Sigmoid colon (tissue), 7 donors: ENCODE measurements around the gene RAI14. TPM values are rescaled to one million over a fixed set of nuclear protein-coding genes. Genes with fewer than 3 reads are reported as not detected.
A peak's percentile ranks its signal among the peaks of the same experiment; 100 is the strongest.

ENCODE experiments used
- DNase-seq: peaks from one replicate; pipeline ENCODE4 v3.0.0-alpha.2; 2019
- H3K27ac ChIP-seq, 4 donors: fragments of 200-600 bp; sonication (generic); one replicate each; pipeline ENCODE4 v1.5.1; 2016 to 2019; ENCODE audit warnings: mild to moderate bottlenecking in 1 of 4
- H3K27me3 ChIP-seq, 3 donors: fragments of 200-600 bp; sonication (generic); one replicate each; pipeline ENCODE4 v1.5.1; 2019; ENCODE audit warnings: mild to moderate bottlenecking in 1 of 3
- H3K36me3 ChIP-seq, 4 donors: fragments of 200-600 bp; sonication (generic); one replicate each; pipeline ENCODE4 v1.5.1; 2016 to 2019
- H3K4me1 ChIP-seq, 4 donors: fragments of 200-600 bp; sonication (generic); one replicate each; pipeline ENCODE4 v1.5.1; 2017 to 2019
- H3K4me3 ChIP-seq, 4 donors: fragments of 200-600 bp; sonication (generic); one replicate each; pipeline ENCODE4 v1.5.1; 2017 to 2019; ENCODE audit warnings: mild to moderate bottlenecking in 2 of 4, moderate library complexity in 1 of 4
- H3K9me3 ChIP-seq, 4 donors: fragments of 200-600 bp in 3 of 4; sonication (generic) in 3 of 4; one replicate each; pipeline versions ENCODE4 v1.5.1 to v1.6.1; 2013 to 2019
- CTCF ChIP-seq, 4 experiments: fragments of 450-650 bp in 3 of 4; fragments of 200-600 bp in 1 of 4; IDR thresholded peaks; one replicate each; pipeline ENCODE4 v1.5.1; 2016 to 2019; ENCODE audit warnings: antibody characterized with exemption in 4 of 4, mild to moderate bottlenecking in 3 of 4, moderate library complexity in 2 of 4
- EP300 ChIP-seq, 4 donors: sonication (generic); formaldehyde crosslinking; IDR thresholded peaks; one replicate each; pipeline ENCODE4 v1.6.1; 2017; ENCODE audit warnings: antibody characterized with exemption in 4 of 4
- POLR2A ChIP-seq, 2 donors: fragments of 450-650 bp; IDR thresholded peaks; one replicate each; pipeline ENCODE4 v1.6.1; 2016; ENCODE audit warnings: antibody characterized with exemption in 2 of 2, mild to moderate bottlenecking in 2 of 2, moderate library complexity in 2 of 2
- POLR2AphosphoS5 ChIP-seq, 4 donors: sonication (generic); formaldehyde crosslinking; IDR thresholded peaks; one replicate each; pipeline ENCODE4 v1.6.1; 2017; ENCODE audit warnings: antibody characterized with exemption in 4 of 4
- WGBS, 2 donors: extraction: QIAGEN DNeasy Blood & Tissue Kit; methylation state at CpG; one replicate each; pipeline ENCODE4 v1.1.7; 2013; 5-methylcytosine and 5-hydroxymethylcytosine counted together
- intact Hi-C: fragments of 100-400 bp; cut with DNase I; formaldehyde crosslinking; loops from one replicate; pipeline ENCODE4 v1.15.1; 2023
- polyA plus RNA-seq, 3 donors: library from polyadenylated mRNA; stranded (reverse); fragments of 200-250 nt; gene quantifications; one replicate each; pipeline ENCODE4 v1.2.3, GENCODE V29; 2013
- total RNA-seq, 4 donors: library from RNA; depleted of rRNA; stranded (reverse); fragments of >200 nt; gene quantifications; one replicate each; pipeline ENCODE4 v1.1.0, GENCODE V29; 2016
- donor health status: healthy with polysubstance abuse.
- donor health status: Bipolar disorder and iron deficiency.
- donor health status: healthy.

The RAI14 gene
- total and polyA plus RNA-seq, 7 donors: 6.7 to 89.5 (median 23.4) TPM

GRCh38 chr5:34676416-34676815 lies 20.3 kb downstream of the RAI14 start:
- H3K4me3 ChIP-seq: no peak overlapping the region
- no peaks in the 10 kb centered on the region for H3K9me3 ChIP-seq
- no peaks in the 10 kb centered on the region for H3K36me3 ChIP-seq
- H3K27me3 ChIP-seq: no peaks in the 10 kb centered on the region
- peaks cover 0 to 33% (median 26%) of the 10 kb centered on the region in 4 donors for H3K4me1 ChIP-seq
- DNase-seq: no peak
- WGBS, 2 donors: 88 to 89% methylated on average over 4 of the region's 4 CpGs
- peak overlapping the region in 2 of 4 donors; percentile 79 to 83 for H3K27ac ChIP-seq
- TF ChIP-seq EP300 (IDR thresholded peaks at IDR 0.05) (no peak), POLR2A (IDR thresholded peaks at IDR 0.05) (no peak), POLR2AphosphoS5 (IDR thresholded peaks at IDR 0.05) (no peak), CTCF (IDR thresholded peaks at IDR 0.05) (no peak)
- intact Hi-C loops: no loop called here

- TF ChIP-seq EP300 (IDR thresholded peaks at IDR 0.05): no peak
- TF ChIP-seq POLR2A (IDR thresholded peaks at IDR 0.05): no peak
- TF ChIP-seq CTCF (IDR thresholded peaks at IDR 0.05): no peak
- no peak for TF ChIP-seq POLR2AphosphoS5 (IDR thresholded peaks at IDR 0.05)
- intact Hi-C loops: no loop called here
- no peak overlapping the region for H3K4me3 ChIP-seq
- no peak for DNase-seq
- no peaks in the 10 kb centered on the region for H3K36me3 ChIP-seq
- H3K9me3 ChIP-seq: no peaks in the 10 kb centered on the region
- 93 to 96% methylated on average over 3 of the region's 3 CpGs for WGBS, 2 donors
- H3K4me1 ChIP-seq: peaks cover 0 to 35% (median 26%) of the 10 kb centered on the region in 4 donors
- H3K27me3 ChIP-seq: no peaks in the 10 kb centered on the region
- peak overlapping the region in 2 of 4 donors; percentile 79 to 83 for H3K27ac ChIP-seq
Observed at GRCh38 chr5:34677428-34677827, 21.3 kb downstream of the RAI14 start.

- intact Hi-C loops: no loop called here
- DNase-seq: no peak
- Histone ChIP-seq H3K9me3 (no peaks in the 10 kb centered on the region), H3K27me3 (no peaks in the 10 kb centered on the region), H3K36me3 (no peaks in the 10 kb centered on the region), H3K4me3 (no peak overlapping the region), H3K27ac (peak overlapping the region in 2 of 4 donors; percentile 22 to 33), H3K4me1 (peaks cover 0 to 46% (median 33%) of the 10 kb centered on the region in 4 donors)
- 35 to 62% methylated on average over 2 of the region's 2 CpGs for WGBS, 2 donors
- TF ChIP-seq POLR2A (IDR thresholded peaks at IDR 0.05): no peak
- no peak for TF ChIP-seq EP300 (IDR thresholded peaks at IDR 0.05)
- TF ChIP-seq POLR2AphosphoS5 (IDR thresholded peaks at IDR 0.05): no peak
- TF ChIP-seq CTCF (IDR thresholded peaks at IDR 0.05): no peak
Observed at GRCh38 chr5:34680896-34681295, 24.8 kb downstream of the RAI14 start.

- Histone ChIP-seq H3K4me1 (peaks cover 0 to 54% (median 43%) of the 10 kb centered on the region in 4 donors), H3K27ac (peak overlapping the region in 2 of 4 donors; percentile 73 to 81), H3K4me3 (no peak overlapping the region), H3K9me3 (no peaks in the 10 kb centered on the region), H3K27me3 (no peaks in the 10 kb centered on the region), H3K36me3 (no peaks in the 10 kb centered on the region)
- DNase-seq: no peak
- WGBS, 2 donors: 63 to 70% methylated on average over 8 of the region's 8 CpGs
- TF ChIP-seq POLR2A (IDR thresholded peaks at IDR 0.05) (no peak), POLR2AphosphoS5 (IDR thresholded peaks at IDR 0.05) (peak in 1 of 4 donors; percentile 10)
- intact Hi-C loops: no loop called here
Observed at GRCh38 chr5:34682926-34683623, 26.9 kb downstream of the RAI14 start.

- no peak for DNase-seq
- intact Hi-C loops: no loop called here
Observed at GRCh38 chr5:34684281-34684979, 28.3 kb downstream of the RAI14 start.

More at GRCh38 chr5:34684281-34684979, 28.3 kb downstream of the RAI14 start:
- Histone ChIP-seq H3K36me3 (no peaks in the 10 kb centered on the region), H3K4me3 (no peak overlapping the region), H3K9me3 (no peaks in the 10 kb centered on the region), H3K4me1 (peaks cover 0 to 64% (median 48%) of the 10 kb centered on the region in 4 donors), H3K27ac (peak overlapping the region in 2 of 4 donors; percentile 73 to 81), H3K27me3 (no peaks in the 10 kb centered on the region)
- TF ChIP-seq POLR2A (IDR thresholded peaks at IDR 0.05): no peak
- peak in 2 of 4 experiments; percentile 6 to 29 for TF ChIP-seq CTCF (IDR thresholded peaks at IDR 0.05)
- TF ChIP-seq POLR2AphosphoS5 (IDR thresholded peaks at IDR 0.05): no peak
- WGBS, 2 donors: 39 to 69% methylated on average over 4 of the region's 4 CpGs
